ENCODE measurements around the gene TRAPPC3L. TPM values are rescaled to one million over a fixed set of nuclear protein-coding genes. Genes with fewer than 3 reads are reported as not detected.

The TRAPPC3L gene
- total RNA-seq = not detected
- long read RNA-seq, partial matches to known transcripts = 0 of 1 reads
- long read RNA-seq, other reads (novel, unspliced or antisense) = 1 of 1 reads

DNA sequence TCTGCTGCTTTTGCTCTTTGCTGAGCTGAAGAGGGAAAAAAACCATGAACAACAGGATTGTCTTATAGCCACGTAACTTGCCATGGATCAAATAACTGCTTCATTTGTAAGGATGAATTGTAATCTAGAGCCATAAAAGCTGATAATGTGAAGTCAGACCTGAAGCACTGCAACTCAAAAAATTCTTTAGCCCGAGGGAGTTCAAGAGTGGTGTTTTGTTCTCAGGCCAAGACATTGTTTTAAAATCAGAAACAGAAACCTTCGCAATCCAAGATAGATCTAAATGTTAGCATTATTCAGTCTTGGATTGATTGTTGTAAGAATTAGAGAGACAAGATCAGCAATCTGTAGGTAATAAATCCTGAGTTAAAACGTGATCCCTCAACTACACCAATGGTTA lies at the start of gene TRAPPC3L:
Gene TRAPPC3L (minus strand): TSS at position 34 of the 400 bp plus-strand sequence. CDS start 170 bp downstream, outside the sequence.
- ATAC-seq (no peak), DNase-seq (ENCODE audit: missing footprints) (no peak)
- intact Hi-C loops (cut with DNase I) = no loop called here

GRCh38 chr6:116595247-116595646 lies 49.8 kb upstream of the TRAPPC3L start:
- ATAC-seq (no peak), DNase-seq (ENCODE audit: missing footprints) (no peak)
- intact Hi-C loops (cut with DNase I) = no loop called here

DNA sequence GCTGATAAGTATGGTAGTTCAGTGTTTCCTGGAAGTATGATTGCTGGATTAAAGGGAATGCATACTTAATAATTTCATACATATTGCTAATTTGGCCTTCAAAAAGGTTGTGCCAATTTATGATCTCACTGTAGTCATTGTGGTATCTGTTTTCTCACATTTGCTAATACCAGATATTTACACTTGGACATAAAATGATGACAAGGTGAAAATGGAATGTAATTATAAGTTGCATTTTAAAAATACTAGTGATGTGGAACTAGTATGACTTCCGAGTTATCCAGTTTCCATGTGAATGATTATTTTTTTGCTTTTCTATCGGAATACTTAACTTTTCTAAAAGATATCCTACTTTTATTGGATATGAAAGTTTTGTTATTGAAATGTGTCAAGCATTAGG lies 41.3 kb upstream of the TRAPPC3L start:
- DNase-seq (ENCODE audit: missing footprints) (no peak), ATAC-seq (no peak)
- intact Hi-C loops (cut with DNase I) = no loop called here

- ATAC-seq = no peak
- intact Hi-C loops (cut with DNase I) = no loop called here
- no peak for DNase-seq (ENCODE audit: missing footprints)
Observed at GRCh38 chr6:116586276-116586675, 40.8 kb upstream of the TRAPPC3L start.

GRCh38 chr6:116580198-116580597 lies 34.7 kb upstream of the TRAPPC3L start:
- DNase-seq (ENCODE audit: missing footprints) (no peak), ATAC-seq (no peak)
- intact Hi-C loops (cut with DNase I) = no loop called here

DNA sequence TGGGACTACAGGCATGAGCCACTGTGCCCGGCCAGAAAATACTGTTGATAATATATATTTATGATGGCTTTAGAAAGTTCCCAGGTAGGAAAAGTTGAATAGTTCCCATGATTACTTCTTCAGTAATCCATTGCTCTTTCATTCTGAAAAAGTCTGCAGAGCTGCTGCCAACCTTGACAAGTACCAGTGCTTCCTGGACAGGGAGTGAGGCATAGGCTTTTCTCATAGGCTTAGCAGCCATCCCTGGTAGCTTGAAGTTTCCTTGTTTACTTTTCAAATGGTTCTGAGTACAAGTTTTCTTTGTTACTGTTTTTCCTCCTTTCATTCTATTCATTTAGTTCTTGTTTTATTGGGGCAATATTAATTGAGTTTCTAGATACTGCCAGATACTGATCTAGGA lies 33.7 kb upstream of the TRAPPC3L start:
- no peak for DNase-seq (ENCODE audit: missing footprints)
- intact Hi-C loops (cut with DNase I) = no loop called here
- ATAC-seq = no peak

GRCh38 chr6:116578335-116578734 lies 32.9 kb upstream of the TRAPPC3L start:
- ATAC-seq (no peak), DNase-seq (ENCODE audit: missing footprints) (no peak)
- intact Hi-C loops (cut with DNase I) = no loop called here

- ATAC-seq (no peak), DNase-seq (ENCODE audit: missing footprints) (no peak)
- intact Hi-C loops (cut with DNase I) = no loop called here
Observed at GRCh38 chr6:116577486-116577885, 32.0 kb upstream of the TRAPPC3L start.

DNA sequence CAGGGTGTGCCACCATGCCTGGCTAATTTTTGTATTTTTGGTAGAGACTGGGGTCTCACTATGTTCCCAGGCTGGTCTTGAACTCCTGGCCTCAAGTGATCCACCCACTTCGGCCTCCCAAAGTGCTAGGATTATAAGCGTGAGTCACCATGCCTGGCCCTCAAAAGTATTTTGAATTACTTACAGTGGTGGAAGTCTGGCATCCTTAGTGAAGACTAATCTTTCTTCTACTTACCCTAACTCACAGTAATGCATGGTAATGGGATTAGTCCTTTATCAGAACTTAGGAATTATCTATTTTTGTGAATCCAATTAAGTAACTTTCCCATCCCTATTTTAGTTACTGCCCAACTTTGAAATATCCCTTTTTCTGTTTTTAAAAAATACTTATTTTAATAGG lies 29.7 kb upstream of the TRAPPC3L start:
- no peak for DNase-seq (ENCODE audit: missing footprints)
- no peak for ATAC-seq
- intact Hi-C loops (cut with DNase I) = no loop called here

- intact Hi-C loops (cut with DNase I) = loop anchor here (5.0 kb wide), 1 partner anchor 95 kb away; the partner anchor contains the start of gene ZUP1
- DNase-seq (ENCODE audit: missing footprints) (peak; percentile 65), ATAC-seq (no peak)
Observed at GRCh38 chr6:116572162-116572561, 26.7 kb upstream of the TRAPPC3L start.

DNA sequence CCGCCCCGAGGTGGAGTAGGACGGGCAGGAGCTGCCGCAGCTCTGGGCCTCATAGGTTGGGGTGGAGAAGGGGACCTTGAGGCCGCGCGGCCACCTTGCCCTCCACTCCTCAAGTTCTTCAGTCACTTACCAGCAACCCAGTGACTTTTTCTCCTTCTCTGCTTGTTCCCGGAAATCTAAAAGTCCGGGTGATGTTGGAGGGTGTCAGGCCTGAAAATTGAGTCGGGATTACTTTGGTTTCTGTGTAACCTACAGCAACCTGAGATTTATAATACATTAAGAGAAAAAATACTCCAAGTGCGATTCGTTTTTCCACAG lies 26.2 kb upstream of the TRAPPC3L start:
- intact Hi-C loops (cut with DNase I) = loop anchor here (5.0 kb wide), 1 partner anchor 96 kb away; the partner anchor contains the start of gene ZUP1
- ATAC-seq = no peak
- DNase-seq (ENCODE audit: missing footprints) = no peak

GRCh38 chr6:116570856-116571682 lies 25.6 kb upstream of the TRAPPC3L start, which contains the start of gene RWDD1:
Gene RWDD1, plus strand, starts transcription at chr6:116571504. Its CDS starts 79 bp downstream, at chr6:116571583.
- DNase-seq (ENCODE audit: missing footprints) (peak; percentile 99), ATAC-seq (peak; percentile 99)
- intact Hi-C loops (cut with DNase I) = loop anchor here (5.0 kb wide), 1 partner anchor 96 kb away; the partner anchor contains the start of gene ZUP1

GRCh38 chr6:116568821-116569755 lies 23.6 kb upstream of the TRAPPC3L start:
- DNase-seq (ENCODE audit: missing footprints) = no peak
- no peak for ATAC-seq
- intact Hi-C loops (cut with DNase I) = no loop called here

- intact Hi-C loops (cut with DNase I) = no loop called here
- DNase-seq (ENCODE audit: missing footprints) = no peak
Observed at GRCh38 chr6:116568111-116568510, 22.6 kb upstream of the TRAPPC3L start.

GRCh38 chr6:116564921-116565872 lies 19.7 kb upstream of the TRAPPC3L start:
- intact Hi-C loops (cut with DNase I) = loop anchor here (5.0 kb wide), 1 partner anchor 298 kb away; no protein-coding TSS in a partner anchor
- peak; percentile 74 for ATAC-seq
- DNase-seq (ENCODE audit: missing footprints) = peak; percentile 73

More at GRCh38 chr6:116568111-116568510, 22.6 kb upstream of the TRAPPC3L start:
- ATAC-seq = no peak

GRCh38 chr6:116564311-116564710 lies 18.8 kb upstream of the TRAPPC3L start:
- ATAC-seq = no peak
- no peak for DNase-seq (ENCODE audit: missing footprints)
- intact Hi-C loops (cut with DNase I) = loop anchor here (5.0 kb wide), 1 partner anchor 297 kb away; no protein-coding TSS in a partner anchor

DNA sequence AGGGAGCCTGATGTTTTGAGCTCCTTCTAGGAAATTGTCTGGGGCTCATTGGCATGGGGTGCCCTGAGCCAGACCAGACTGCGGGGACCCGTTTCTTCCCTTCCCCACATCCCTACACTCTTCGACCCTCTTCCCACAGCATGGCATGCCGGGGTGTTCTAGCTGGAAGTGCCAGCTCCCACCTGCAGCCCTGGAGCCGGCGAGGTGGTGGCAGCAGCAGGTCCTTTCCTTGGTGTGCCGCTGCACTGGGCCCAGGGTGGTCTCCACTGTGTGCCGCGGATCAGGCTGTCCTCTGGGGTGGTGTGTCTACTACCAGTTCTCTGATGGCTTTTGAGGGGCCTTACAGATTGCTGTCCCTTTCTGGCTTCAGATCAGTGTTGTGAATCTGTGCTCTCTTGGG lies 18.3 kb upstream of the TRAPPC3L start:
- DNase-seq (ENCODE audit: missing footprints) = no peak
- no peak for ATAC-seq
- intact Hi-C loops (cut with DNase I) = loop anchor here (5.0 kb wide), 1 partner anchor 297 kb away; no protein-coding TSS in a partner anchor

- DNase-seq (ENCODE audit: missing footprints) (no peak), ATAC-seq (no peak)
- intact Hi-C loops (cut with DNase I) = loop anchor here (5.0 kb wide), 1 partner anchor 295 kb away; no protein-coding TSS in a partner anchor
Observed at GRCh38 chr6:116562614-116563013, 17.1 kb upstream of the TRAPPC3L start.

Measured in Right ventricle myocardium inferior (tissue), 1 donor.